Measurements from ENCODE around the gene KMT2D. TPM values are rescaled to one million over a fixed set of nuclear protein-coding genes. Genes with fewer than 3 reads are reported as not detected.

KMT2D gene
- total RNA-seq, 1 experiment from 2014 or later, result 41.9 TPM

DNA sequence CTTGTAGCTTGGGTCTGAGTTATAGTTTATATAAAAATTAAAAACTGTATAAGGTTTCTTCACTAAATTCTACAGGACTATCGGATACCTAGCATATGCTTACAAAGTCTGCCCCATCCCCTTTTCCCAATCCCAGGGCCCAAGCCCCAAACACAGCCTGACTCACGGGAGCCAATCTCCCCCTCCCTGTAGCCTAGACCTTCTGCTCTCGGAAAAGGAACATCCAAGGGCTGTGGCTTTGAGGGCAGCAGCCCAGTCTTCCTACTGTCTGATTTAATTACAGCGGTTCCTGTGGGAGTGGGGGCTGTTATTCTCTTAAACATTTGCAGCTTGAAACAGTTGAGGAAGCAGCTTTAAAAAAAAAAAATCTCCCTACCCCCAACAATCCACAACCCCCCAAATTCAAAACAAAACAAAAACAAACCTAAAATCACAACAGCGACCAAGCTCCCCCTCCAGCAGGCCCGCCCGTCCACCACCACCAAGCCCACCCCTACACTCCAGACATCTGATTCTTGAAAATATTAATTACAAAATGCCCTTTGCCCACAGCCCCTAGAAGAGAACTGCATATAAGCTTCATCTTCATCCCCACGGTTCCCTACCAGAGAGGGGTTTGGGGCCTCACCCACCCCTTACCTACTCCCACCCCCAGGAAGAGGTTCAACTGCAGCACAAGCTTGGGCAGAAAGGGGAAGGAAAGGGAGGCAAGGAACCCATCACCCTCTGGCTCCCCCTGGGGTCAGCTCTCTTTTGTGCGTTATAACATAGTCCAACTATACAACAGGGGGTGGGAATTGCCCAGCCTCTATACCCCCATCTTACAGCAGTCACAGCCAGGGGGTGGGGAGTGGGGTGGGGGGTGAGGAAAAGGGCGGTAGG, 40.9 kb downstream of the KMT2D start:
- Histone ChIP-seq H3K9ac (ENCODE audit: low read length) (peak overlapping the region; percentile 94; the same call in 1 of the 2 replicates), H3K4me2 (ENCODE audit: low read length) (peak overlapping the region; percentile 94; the same call in 1 of the 2 replicates), H3K9me3 (ENCODE audit: low read length) (no peaks in the 10 kb centered on the region), H3K27me3 (ENCODE audit: low read length) (no peaks in the 10 kb centered on the region), H4K20me1 (ENCODE audit: low read length) (no peaks in the 10 kb centered on the region), H2AFZ (ENCODE audit: low read length) (no peak overlapping the region), H3K4me1 (ENCODE audit: insufficient read depth, low read length) (peaks cover 18% of the 10 kb centered on the region), H3K4me3 (ENCODE audit: low read length) (peak overlapping the region; percentile 93; the same call in 1 of the 2 replicates), H3K27ac (ENCODE audit: low read length) (peak overlapping the region; percentile 81), H3K79me2 (ENCODE audit: low read length) (peaks cover 28% of the 10 kb centered on the region), H3F3A (ENCODE audit: low read length, unreplicated experiment) (peaks cover 4% of the 10 kb centered on the region), H3K36me3 (ENCODE audit: low read depth, low read length) (peaks cover 9% of the 10 kb centered on the region; the same call in 1 of the 2 replicates), H3K9me2 (replicated peaks; ENCODE audit: low read length) (no peaks in the 10 kb centered on the region)
- ChIA-PET POLR2A (ENCODE audit: unreplicated experiment) (interaction anchor here (0.6 kb wide), 2 partner anchors 22 to 347 kb away, joined by 5 to 12 read pairs; no protein-coding TSS in a partner anchor), CTCF (interaction anchor here (0.6 to 1.3 kb wide), 2 partner anchors 23 to 101 kb away, joined by 5 to 7 read pairs; no protein-coding TSS in a partner anchor)
- no TSS peak for BruUV-seq (replicated peaks)
- intact Hi-C loops (cut with micrococcal nuclease), result no loop called here
- ATAC-seq (no peak), DNase-seq (peak; percentile 41)
- TF ChIP-seq EZH2 (IDR thresholded peaks at IDR 0.05; ENCODE audit: low read length, unreplicated experiment) (no peak), EZH2phosphoT487 (IDR thresholded peaks at IDR 0.05; ENCODE audit: borderline replicate concordance, low read length) (no peak)
- TF ChIP-seq, protein P1, sequence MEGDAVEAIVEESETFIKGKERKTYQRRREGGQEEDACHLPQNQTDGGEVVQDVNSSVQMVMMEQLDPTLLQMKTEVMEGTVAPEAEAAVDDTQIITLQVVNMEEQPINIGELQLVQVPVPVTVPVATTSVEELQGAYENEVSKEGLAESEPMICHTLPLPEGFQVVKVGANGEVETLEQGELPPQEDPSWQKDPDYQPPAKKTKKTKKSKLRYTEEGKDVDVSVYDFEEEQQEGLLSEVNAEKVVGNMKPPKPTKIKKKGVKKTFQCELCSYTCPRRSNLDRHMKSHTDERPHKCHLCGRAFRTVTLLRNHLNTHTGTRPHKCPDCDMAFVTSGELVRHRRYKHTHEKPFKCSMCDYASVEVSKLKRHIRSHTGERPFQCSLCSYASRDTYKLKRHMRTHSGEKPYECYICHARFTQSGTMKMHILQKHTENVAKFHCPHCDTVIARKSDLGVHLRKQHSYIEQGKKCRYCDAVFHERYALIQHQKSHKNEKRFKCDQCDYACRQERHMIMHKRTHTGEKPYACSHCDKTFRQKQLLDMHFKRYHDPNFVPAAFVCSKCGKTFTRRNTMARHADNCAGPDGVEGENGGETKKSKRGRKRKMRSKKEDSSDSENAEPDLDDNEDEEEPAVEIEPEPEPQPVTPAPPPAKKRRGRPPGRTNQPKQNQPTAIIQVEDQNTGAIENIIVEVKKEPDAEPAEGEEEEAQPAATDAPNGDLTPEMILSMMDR (conservative IDR thresholded peaks at IDR 0.05; ENCODE audit: low read depth, low read length), result peak; percentile 46

DNA sequence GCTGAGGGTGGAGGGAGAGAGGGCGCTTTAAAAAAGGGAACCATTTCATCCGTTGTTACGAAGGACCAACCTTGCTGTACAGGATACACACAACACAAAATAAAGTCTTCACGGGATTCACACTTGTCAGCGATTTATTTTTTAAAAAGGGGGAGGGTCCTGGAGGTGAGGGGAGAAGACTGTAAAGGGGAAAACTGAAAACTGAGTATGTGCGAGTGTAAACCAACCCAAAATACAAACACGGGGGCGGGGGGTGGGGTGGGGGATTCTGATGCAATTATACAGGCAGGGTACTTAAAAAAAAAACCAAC, 41.5 kb downstream of the KMT2D start:
- TF ChIP-seq EZH2phosphoT487 (IDR thresholded peaks at IDR 0.05; ENCODE audit: borderline replicate concordance, low read length), result no peak
- no peak for TF ChIP-seq EZH2 (IDR thresholded peaks at IDR 0.05; ENCODE audit: low read length, unreplicated experiment)
- TF ChIP-seq, protein P1 (conservative IDR thresholded peaks at IDR 0.05; ENCODE audit: low read depth, low read length), result no peak
- H3K4me2 ChIP-seq (ENCODE audit: low read length), result peak overlapping the region; percentile 94
- H3K27ac ChIP-seq (ENCODE audit: low read length), result peak overlapping the region; percentile 81
- no peaks in the 10 kb centered on the region for H3K27me3 ChIP-seq (ENCODE audit: low read length)
- ATAC-seq (peak; percentile 17), DNase-seq (no peak)
- H3K9me2 ChIP-seq (replicated peaks; ENCODE audit: low read length), result no peaks in the 10 kb centered on the region
- H3K4me1 ChIP-seq (ENCODE audit: insufficient read depth, low read length), result peaks cover 18% of the 10 kb centered on the region
- ChIA-PET POLR2A (ENCODE audit: unreplicated experiment) (interaction anchor here (0.6 kb wide), 2 partner anchors 22 to 348 kb away, joined by 5 to 12 read pairs; no protein-coding TSS in a partner anchor), CTCF (interaction anchor here (1.3 kb wide), 1 partner anchor 22 kb away, joined by 7 read pairs; no protein-coding TSS in a partner anchor)
- BruUV-seq (replicated peaks), result TSS peak; percentile 97
- peaks cover 9% of the 10 kb centered on the region; the same call in 1 of the 2 replicates for H3K36me3 ChIP-seq (ENCODE audit: low read depth, low read length)
- peak overlapping the region; percentile 94 for H3K9ac ChIP-seq (ENCODE audit: low read length)
- H3K79me2 ChIP-seq (ENCODE audit: low read length), result peaks cover 34% of the 10 kb centered on the region
- H3K9me3 ChIP-seq (ENCODE audit: low read length), result no peaks in the 10 kb centered on the region
- H2AFZ ChIP-seq (ENCODE audit: low read length), result peak overlapping the region; percentile 80
- peaks cover 4% of the 10 kb centered on the region for H3F3A ChIP-seq (ENCODE audit: low read length, unreplicated experiment)
- no peaks in the 10 kb centered on the region for H4K20me1 ChIP-seq (ENCODE audit: low read length)
- H3K4me3 ChIP-seq (ENCODE audit: low read length), result peak overlapping the region; percentile 93
- intact Hi-C loops (cut with micrococcal nuclease), result no loop called here
